Nephron progenitor cell (in vitro differentiated cells): Measurements from ENCODE around the gene ATRN.
A peak's percentile ranks its signal among the peaks of the same experiment; 100 is the strongest.

Source experiments
- DNase-seq: peaks from one replicate; pipeline ENCODE4 v3.0.0; 2021
- H3K27ac Mint-ChIP-seq: 2 replicates; pipeline ENCODE4 v1.8.0; 2021; ENCODE audit warnings: mild to moderate bottlenecking, moderate library complexity, mixed read lengths
- H3K27me3 Mint-ChIP-seq: 2 replicates; pipeline ENCODE4 v1.8.0; 2021; ENCODE audit warnings: mild to moderate bottlenecking, low read depth, mixed read lengths; ENCODE audit not compliant: poor library complexity
- H3K36me3 Mint-ChIP-seq: 2 replicates; pipeline ENCODE4 v1.8.0; 2021; ENCODE audit warnings: low read depth, mixed read lengths
- H3K4me1 Mint-ChIP-seq: 2 replicates; pipeline ENCODE4 v1.8.0; 2021; ENCODE audit warnings: mixed read lengths
- H3K4me3 Mint-ChIP-seq: 2 replicates; pipeline ENCODE4 v1.8.0; 2021; ENCODE audit warnings: mild to moderate bottlenecking, moderate library complexity, mixed read lengths
- H3K9me3 Mint-ChIP-seq: 2 replicates; pipeline ENCODE4 v1.8.0; 2021; ENCODE audit warnings: mild to moderate bottlenecking, moderate library complexity, mixed read lengths
- TF ChIP-seq, protein P1 (sequence below): fragments of 200-600 bp; sonication (generic); IDR thresholded peaks from 2 replicates; pipeline ENCODE4 v1.5.0; 2021; ENCODE audit warnings: antibody characterized with exemption

ATRN gene

DNA sequence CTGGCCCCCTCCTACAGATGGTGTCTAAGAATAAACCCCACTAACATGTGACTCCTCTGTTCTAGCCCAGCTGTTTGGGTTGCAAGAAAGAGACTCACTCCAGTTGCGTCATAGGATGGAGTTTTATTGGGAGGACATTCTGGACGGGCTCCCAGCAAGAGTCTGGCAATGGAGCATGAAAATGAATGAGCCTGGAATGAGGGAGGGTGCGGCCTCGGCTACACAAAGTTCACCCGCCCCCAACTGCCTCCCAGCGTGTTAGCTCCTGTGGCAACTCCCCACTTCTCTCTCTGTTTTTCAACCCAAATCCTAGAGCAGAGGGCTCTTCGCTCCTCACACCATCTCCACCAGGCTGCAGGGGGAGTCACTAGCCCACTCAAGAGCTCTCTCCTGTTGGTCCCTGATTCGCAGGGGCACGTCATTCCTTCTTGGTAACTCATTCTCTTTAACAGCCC is 216.1 kb downstream of the ATRN start:
- Mint-ChIP-seq H3K4me3 (no peak overlapping the region), H3K27ac (no peak overlapping the region), H3K9me3 (no peaks in the 10 kb centered on the region), H3K4me1 (peaks cover 17% of the 10 kb centered on the region), H3K27me3 (peaks cover 31% of the 10 kb centered on the region), H3K36me3 (no peaks in the 10 kb centered on the region)
- DNase-seq = no peak
- TF ChIP-seq, protein P1, sequence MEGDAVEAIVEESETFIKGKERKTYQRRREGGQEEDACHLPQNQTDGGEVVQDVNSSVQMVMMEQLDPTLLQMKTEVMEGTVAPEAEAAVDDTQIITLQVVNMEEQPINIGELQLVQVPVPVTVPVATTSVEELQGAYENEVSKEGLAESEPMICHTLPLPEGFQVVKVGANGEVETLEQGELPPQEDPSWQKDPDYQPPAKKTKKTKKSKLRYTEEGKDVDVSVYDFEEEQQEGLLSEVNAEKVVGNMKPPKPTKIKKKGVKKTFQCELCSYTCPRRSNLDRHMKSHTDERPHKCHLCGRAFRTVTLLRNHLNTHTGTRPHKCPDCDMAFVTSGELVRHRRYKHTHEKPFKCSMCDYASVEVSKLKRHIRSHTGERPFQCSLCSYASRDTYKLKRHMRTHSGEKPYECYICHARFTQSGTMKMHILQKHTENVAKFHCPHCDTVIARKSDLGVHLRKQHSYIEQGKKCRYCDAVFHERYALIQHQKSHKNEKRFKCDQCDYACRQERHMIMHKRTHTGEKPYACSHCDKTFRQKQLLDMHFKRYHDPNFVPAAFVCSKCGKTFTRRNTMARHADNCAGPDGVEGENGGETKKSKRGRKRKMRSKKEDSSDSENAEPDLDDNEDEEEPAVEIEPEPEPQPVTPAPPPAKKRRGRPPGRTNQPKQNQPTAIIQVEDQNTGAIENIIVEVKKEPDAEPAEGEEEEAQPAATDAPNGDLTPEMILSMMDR = no peak

DNA sequence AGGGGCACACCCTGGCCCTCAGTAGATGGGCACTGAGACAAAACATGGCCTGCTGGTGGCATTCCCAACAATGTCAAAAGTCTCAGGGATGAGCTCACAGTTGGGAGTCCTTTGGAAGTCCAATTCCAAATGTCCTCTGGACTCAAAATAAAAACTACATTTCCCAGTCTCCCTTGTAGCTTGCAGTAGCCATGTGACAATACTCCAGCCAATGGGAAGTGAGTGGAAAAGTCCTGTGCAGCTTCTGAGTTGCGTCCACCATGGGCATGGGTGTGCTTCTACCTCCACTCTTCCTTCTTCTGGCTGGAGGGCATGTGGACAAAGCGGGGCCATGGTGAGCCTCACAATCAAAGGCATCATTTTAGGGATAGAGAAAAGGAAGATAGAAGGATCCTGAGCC is 216.8 kb downstream of the ATRN start:
- Mint-ChIP-seq H3K9me3 (no peaks in the 10 kb centered on the region), H3K27me3 (peaks cover 25% of the 10 kb centered on the region), H3K36me3 (no peaks in the 10 kb centered on the region), H3K4me3 (no peak overlapping the region), H3K27ac (no peak overlapping the region), H3K4me1 (peaks cover 17% of the 10 kb centered on the region)
- DNase-seq = no peak
- TF ChIP-seq, protein P1 = no peak

- Mint-ChIP-seq H3K9me3 (no peaks in the 10 kb centered on the region), H3K4me3 (no peak overlapping the region), H3K4me1 (peaks cover 17% of the 10 kb centered on the region), H3K27me3 (peaks cover 7% of the 10 kb centered on the region), H3K27ac (no peak overlapping the region), H3K36me3 (no peaks in the 10 kb centered on the region)
- TF ChIP-seq, protein P1 = no peak
- no peak for DNase-seq
These were observed 219.2 kb downstream of the ATRN start for GRCh38 chr20:3689978-3690377.

DNA sequence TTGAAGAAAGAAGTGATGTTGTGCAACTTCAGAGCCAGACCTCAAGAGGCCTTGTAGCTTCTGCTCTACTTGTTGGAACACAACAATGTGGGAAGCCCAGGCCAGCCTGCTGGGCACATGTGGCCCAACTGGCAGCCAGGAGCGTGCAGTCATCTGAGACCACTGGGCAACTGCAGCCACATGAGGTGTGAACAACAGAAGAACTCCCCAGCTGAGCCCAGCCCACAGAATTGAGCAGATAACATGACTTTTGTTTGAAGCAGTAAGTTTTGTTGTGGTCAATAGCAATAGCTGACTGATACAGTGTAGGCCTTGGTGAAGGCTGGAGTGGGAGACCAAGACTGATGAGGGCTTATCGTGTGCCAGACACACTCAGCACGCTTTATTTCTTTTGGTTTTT is 219.6 kb downstream of the ATRN start:
- DNase-seq = no peak
- Mint-ChIP-seq H3K36me3 (no peaks in the 10 kb centered on the region), H3K9me3 (no peaks in the 10 kb centered on the region), H3K4me1 (peaks cover 17% of the 10 kb centered on the region), H3K27me3 (peaks cover 6% of the 10 kb centered on the region), H3K27ac (no peak overlapping the region), H3K4me3 (no peak overlapping the region)
- TF ChIP-seq, protein P1 = no peak

GRCh38 chr20:3691306-3691705 is 220.5 kb downstream of the ATRN start:
- Mint-ChIP-seq H3K4me1 (peaks cover 16% of the 10 kb centered on the region), H3K27ac (peak overlapping the region; percentile 69), H3K36me3 (no peaks in the 10 kb centered on the region), H3K27me3 (peaks cover 3% of the 10 kb centered on the region), H3K4me3 (no peak overlapping the region), H3K9me3 (no peaks in the 10 kb centered on the region)
- no peak for DNase-seq
- TF ChIP-seq, protein P1 = no peak

DNA sequence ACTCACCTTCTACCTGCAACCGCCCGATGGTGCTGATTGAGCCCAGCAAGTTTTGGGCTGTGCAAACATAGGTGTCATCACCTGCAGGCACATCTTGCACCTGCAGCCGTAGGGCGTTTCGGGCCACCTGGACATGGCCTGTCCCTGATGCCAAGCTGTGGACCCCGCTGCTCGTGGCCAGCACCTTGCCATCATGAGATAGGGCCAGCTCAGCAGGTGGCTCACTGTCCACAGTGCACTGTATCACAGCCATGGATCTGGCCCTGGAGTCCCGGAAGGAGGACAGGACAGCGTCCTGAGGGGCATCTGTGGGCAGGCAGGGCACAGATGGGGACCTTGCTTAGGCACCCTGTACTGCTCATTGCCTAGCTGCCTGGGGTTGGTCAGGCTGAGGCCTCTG is 221.1 kb downstream of the ATRN start:
- Mint-ChIP-seq H3K4me1 (peaks cover 10% of the 10 kb centered on the region), H3K27me3 (peaks cover 3% of the 10 kb centered on the region), H3K4me3 (no peak overlapping the region), H3K27ac (no peak overlapping the region), H3K36me3 (no peaks in the 10 kb centered on the region), H3K9me3 (no peaks in the 10 kb centered on the region)
- TF ChIP-seq, protein P1 = no peak
- DNase-seq = no peak
